SHP77 treated with DMSO at 0.1 percent for 48 hours (cell line): ENCODE results near the gene NDFIP2.

Experiments
- DNase-seq: peaks from one replicate; lab custom pipeline; 2025; lab: John Stamatoyannopoulos, UW

NDFIP2 gene, protein sequence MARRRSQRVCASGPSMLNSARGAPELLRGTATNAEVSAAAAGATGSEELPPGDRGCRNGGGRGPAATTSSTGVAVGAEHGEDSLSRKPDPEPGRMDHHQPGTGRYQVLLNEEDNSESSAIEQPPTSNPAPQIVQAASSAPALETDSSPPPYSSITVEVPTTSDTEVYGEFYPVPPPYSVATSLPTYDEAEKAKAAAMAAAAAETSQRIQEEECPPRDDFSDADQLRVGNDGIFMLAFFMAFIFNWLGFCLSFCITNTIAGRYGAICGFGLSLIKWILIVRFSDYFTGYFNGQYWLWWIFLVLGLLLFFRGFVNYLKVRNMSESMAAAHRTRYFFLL

DNA sequence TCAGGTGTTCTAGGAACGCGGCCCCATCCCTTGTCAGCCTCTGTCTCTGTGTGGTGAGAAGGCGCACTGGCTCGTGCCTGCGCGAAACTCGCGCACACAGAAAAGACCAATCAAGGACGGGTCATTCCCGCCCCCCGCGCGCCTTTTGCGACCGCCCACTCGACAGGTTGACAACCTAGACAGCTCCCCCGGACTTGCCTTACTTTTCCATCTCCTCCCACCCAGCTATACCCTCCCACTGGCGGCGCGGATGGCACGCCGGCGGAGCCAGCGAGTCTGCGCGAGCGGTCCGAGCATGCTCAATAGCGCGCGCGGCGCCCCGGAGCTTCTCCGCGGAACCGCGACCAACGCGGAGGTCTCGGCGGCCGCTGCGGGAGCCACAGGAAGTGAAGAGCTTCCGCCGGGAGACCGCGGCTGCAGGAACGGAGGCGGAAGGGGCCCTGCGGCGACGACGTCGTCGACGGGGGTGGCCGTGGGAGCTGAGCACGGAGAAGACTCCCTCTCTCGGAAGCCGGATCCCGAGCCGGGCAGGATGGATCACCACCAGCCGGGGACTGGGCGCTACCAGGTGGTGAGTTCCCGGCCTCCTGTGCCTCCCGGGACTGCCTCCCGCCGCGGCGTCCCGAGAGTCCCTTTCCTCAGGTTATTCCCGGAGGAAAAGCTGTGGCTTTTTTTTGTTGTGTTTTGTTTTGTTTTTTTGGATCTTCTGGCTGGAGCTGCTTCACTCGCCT lies at the start of gene NDFIP2:
Gene NDFIP2 (plus strand): TSS at position 202 of the 731 bp plus-strand sequence. CDS start 49 bp downstream, at position 251.
- DNase-seq: peak; percentile 58

DNA sequence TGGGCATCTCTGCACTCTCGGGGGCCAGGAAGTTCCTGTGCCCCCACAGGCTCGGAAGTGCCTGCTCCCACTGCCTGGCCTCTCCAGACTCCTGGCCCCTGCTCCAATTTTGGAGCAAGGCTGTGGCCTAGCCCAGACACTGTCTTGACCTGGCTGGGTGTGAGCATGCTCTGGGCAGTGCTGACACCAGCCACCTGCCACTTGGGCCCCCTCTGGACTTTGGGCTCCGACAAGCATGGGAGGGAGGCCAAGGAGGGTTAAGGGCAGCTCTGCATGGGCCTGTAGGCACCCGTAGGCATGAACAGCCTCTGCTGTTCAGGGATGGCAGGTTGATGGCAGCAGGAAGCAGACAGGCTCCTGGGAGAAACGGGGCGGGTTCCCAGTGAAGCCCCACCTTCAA lies 48.9 kb upstream of the NDFIP2 start:
- DNase-seq: no peak

DNA sequence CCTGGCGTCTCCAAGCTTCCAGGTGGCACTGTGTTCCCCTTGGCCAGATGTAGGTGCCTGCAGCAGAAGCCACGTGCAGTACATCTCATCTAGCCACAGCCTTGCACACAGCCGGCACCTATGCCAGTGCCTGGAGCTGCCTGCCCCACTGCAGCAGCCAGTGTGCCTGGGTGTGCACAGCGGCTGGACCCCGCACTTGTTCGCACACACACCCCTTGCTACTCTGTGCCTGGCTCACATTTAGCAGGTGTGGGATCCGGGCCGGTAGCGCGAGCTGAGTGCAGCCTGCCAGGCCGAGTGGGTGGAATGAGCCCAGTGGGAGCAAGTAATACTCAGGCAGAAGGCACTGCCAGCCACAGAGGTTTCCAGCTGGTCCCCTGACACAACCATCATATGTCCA lies 48.0 kb upstream of the NDFIP2 start:
- DNase-seq: no peak

DNA sequence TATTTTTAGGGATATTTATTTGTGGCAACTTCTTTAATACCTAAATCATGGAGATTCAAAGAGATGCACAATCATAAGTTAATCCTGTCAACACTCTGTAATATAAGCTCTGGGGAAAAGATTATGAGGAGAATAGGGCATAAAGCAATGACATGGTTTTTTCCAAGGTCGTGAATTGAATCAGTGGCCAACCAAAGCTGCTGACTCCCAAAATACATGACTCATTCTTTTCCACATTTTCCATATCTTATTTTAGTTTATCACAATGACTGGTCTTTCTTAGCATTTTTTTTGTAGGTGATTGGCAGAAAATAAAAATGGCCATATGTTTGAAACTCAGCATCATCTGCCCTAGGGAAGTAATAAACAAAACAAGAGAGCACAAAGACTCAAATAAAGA lies 46.4 kb upstream of the NDFIP2 start:
- no peak for DNase-seq

DNA sequence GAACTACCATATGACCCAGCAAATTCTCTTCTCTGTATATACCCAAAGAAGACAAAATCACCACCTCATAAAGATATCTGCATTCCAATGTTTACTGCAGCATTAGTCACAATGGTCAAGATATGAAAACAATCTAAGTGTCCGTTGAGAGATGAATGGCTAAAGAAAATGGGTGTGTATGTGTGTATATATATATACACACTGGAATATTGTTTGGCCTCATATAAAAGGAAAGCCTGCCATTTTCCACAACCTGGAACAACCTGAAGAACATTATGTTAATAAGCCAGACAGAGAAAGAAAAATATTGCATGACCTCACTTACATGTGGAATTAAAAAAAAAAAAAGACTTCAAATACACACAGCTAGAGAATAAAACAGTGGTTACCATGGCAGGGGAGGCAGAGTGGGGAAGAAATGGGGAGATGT lies 45.4 kb upstream of the NDFIP2 start:
- DNase-seq: no peak

DNA sequence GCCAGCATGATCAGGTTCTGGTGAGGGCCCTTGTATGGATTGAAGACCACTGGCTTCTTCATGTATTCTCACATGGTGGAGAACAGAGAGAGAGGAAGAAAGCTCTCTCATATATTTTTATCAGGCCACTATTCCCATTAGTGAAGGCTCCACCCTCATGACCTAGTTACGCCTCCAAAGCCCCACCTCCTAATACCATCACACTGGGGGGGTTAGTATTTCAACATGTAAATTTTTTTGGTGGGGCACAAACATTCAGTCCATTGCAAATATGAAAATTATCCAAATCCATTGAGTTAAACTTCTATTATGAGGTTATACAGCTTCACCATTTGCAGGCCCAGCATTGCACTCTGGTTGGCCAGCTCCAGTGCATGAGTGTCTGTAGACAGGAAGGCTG lies 41.7 kb upstream of the NDFIP2 start:
- no peak for DNase-seq

DNA sequence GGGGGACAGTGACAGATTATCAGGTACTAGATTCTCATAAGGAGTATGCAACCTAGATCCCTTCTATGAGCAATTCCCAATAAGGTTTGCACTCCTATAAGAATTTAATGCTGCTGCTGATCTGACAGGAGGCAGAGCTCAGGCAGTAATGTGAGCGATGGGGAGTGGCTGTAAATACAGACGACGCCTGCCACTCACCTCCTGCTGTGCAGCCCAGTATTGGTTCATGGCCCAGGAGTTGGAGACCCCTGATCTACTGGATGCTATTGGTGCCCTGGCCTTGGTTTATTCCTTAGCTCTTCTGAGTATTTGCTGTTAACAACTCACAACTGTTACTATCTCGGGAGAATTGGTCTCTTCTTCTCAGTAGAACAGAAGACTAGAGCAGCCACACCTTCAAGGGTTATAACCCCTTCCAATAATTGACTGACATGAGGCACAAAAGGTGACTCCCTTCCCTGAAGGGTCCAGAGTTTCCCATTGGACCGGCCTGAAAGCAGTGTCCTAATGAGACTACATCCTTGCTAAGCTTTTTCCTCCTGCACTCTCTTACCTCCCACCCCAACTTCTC lies 39.9 kb upstream of the NDFIP2 start:
- no peak for DNase-seq

DNA sequence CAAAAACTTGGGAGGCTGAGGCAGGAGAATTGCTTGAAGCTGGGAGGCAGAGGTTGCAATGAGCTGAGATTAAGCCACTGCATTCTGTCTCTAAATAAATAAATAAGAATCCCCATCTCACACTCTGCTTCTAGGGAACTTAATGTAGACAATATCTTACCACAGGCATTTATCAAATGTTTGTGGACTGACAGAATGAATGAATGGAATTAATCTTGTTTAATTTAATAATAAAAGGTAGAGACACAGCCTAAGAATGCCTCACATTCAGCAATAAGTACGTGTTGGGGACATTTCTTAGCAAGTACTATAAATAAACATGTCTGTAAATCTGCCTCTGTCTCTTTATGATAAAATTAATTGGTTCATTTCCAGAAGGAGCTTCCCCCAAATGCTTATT lies 38.7 kb upstream of the NDFIP2 start:
- DNase-seq: no peak

DNA sequence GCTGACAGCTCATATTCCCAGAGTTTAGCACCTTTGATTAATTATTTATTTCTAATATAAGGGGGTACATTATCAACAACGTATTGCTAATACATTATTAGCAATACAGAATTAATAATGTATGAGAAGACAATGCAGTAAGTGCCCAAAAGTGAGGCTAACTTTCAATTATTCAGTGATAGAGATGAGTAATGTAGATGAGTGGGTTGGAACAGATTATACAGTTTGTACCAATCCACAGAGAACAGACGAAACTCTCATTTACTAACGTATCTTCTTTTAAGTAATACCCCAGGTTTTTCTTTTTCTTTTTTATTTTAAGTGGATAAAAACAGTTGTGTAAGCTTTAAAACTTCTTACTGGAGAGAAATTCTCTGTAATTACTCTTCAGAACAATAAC lies 38.2 kb upstream of the NDFIP2 start:
- DNase-seq: no peak

DNA sequence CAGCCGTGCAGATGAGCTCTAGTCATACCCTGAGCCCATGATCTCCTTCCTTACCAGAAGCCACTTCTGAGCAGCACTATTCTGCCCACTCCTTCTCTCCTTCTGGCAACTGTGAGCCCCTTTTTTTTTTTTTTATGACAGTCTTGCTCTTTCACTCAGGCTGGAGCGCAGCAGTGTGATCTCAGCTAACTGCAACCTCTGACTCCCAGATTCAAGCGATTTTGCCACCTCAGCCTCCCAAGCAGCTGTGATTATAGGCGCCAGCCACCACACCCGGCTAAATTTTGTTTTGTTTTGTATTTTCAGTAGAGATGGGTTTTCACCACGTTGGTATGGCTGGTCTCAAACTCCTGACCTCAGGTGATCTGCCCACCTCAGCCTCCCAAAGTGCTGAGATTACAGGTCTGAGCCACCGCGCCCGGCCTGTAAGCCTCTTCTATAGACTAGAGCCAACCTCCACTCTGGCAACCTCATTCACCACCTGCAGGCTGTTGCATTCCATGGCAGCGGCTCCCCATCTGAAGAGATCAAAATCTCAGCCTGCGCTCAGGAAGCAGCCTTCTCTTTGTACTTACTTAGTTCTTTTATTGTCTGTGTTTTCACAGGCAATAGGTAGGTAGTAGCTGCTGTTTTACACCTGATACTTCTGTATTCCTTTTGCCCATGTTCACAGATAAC lies 34.8 kb upstream of the NDFIP2 start:
- DNase-seq: no peak

DNA sequence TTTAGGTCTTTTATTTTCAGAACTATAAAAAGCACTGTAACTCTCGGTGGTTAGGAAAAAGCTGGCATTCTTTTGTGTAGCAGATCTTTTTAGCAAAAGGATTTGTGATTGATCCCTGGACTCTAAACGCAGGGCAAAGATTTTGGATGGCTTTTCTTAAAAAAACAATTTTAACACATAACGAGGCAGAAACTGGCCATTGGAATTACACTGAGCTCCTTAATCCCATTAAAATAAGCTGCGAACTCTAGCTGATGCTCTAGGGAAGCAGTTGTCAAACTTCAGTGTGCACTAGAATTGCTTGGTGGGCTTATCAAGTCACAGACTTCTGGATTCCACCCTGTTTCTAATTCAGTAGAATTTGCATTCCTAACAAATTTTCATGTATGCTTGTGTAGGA lies 33.8 kb upstream of the NDFIP2 start:
- DNase-seq: no peak

DNA sequence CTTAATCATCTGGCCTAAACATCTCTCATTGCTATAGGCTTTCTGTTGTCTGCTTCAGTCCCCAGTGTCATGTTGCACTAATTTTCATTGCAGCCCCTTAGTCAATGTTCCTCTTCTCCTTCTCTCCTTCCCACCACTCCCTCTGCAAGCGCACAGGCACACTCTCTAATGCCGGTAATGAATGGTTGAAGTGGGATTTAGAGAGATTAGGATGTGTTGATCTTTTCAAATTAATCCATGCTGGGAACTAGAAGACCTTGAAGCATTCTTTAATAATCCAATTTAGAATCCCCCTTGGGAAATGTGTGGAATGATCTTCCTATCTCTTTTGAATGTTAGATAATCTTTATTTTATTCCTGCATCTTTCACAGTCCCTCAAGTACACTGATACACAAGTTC lies 33.2 kb upstream of the NDFIP2 start:
- no peak for DNase-seq

DNA sequence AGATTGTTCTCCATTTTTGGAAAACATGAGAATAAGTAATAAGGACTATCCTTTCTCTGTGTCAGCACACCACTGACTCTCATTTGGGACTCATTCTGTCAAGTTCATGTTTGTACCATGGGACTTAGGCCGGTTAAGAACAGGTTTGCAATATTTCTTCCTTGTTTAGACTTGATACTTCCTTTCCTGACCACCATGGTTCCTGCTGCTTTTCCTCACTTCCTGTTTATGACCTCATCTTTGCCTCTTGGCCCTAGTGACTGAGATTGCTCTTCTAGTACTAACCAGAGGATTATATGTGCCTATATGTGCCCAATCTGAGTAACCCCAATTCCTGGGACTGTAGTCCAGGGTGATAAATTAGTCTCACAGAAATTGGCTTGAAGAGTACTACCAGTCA lies 32.5 kb upstream of the NDFIP2 start:
- no peak for DNase-seq

DNA sequence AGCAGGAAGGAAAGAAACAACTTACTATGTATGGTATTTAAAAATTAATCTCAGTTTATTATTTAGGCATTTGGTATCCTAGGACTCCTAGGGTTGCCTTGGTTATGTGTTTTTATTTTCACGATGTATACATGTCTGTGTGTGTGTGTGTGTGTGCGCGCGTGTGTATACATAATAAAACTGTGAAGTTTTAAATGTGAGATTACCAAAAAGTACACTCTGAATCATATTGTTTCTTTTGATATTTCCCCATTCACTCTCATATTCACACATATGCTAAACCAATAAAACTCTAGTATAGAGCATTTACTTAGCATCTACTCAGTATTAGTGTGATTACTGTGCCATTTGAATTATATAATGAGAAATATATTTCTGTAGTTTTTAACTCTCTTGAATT lies 30.8 kb upstream of the NDFIP2 start:
- DNase-seq: no peak

DNA sequence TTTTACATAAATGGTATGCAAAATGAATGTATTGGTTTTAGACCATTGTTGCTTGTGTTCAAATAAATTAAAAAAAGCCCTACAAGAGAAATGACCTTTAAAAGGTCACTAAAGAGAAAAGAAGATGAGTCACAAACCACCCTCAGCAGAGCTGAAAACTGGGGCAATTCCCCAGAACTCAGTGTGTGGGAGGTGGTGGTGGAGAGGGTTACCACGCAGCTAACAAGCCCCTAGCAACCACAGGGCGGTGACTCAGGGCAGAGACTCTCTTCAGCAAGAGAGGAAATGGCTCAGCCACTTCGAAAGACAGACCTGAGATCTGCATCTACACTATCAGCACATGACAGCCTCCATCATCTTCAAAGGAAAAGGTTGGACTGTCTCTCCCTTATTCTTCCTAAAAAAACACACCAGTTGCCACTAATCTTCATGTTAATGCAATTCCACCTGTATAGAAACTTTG lies 29.4 kb upstream of the NDFIP2 start:
- no peak for DNase-seq

DNA sequence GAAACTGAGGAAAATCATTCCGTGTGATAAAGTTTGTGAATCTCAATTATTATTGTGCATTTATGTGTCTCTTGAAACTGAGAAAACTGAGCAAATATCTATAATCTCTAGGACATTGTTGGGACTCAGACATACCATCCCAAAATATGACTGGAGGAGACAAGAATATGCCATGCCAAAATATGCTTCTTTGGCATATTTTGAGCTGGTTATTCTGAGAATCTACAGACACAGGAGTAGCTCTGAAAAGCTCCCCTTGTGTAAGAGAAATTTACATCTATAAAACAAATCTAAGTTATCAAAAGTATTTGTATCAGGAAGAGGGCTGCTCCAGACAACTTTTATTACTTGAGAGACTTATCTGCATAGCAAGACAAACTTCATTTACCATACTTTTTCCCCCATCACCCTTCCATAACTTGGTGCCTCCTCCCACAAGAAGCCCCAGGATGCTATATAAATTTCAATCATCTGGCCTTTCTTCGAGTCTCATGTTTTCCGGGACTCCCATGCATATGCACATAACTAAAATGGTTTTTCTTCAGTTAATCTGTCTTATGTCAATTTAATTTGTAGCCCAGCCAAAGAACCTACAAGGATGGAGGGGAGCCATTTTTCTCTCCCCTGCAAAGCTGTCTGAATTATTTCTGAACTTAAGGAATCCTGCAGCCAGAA lies 28.6 kb upstream of the NDFIP2 start:
- no peak for DNase-seq

DNA sequence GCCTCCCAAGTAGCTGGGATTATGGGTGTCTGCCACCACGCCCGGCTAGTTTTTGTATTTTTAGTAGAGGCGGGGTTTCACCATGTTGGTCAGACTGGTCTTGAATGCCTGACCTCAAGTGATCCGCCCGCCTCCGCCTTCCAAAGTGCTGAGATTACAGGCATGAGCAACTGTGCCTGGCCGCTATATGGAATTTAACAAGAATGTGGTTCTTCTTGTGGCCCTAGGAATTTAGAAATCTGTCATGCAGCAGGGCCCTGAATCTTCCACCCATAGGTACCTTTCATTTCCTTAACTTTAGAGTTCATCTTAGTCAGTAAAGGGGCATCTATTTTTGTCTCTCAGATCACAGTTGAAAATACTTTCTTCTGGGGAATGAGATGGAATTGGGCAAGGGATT lies 25.6 kb upstream of the NDFIP2 start:
- DNase-seq: no peak

DNA sequence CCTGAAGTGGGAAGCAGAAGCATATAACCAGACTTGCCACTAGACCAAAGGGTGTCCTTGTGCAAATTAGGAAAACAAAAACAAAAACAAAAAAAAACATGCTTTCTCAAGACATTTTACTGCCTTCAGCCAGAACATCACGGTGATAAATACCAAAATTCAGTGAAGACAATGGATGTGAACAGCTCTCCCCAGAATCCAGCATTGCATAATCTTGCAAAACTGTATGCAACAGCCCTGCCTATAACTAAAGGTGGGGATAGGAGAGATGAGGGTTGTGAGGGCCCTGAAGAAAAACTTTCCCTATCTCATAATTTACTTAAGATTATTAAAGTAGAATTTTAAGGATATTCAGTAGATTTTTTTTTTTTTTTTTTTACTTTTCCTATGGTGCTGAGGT lies 24.9 kb upstream of the NDFIP2 start:
- DNase-seq: no peak

DNA sequence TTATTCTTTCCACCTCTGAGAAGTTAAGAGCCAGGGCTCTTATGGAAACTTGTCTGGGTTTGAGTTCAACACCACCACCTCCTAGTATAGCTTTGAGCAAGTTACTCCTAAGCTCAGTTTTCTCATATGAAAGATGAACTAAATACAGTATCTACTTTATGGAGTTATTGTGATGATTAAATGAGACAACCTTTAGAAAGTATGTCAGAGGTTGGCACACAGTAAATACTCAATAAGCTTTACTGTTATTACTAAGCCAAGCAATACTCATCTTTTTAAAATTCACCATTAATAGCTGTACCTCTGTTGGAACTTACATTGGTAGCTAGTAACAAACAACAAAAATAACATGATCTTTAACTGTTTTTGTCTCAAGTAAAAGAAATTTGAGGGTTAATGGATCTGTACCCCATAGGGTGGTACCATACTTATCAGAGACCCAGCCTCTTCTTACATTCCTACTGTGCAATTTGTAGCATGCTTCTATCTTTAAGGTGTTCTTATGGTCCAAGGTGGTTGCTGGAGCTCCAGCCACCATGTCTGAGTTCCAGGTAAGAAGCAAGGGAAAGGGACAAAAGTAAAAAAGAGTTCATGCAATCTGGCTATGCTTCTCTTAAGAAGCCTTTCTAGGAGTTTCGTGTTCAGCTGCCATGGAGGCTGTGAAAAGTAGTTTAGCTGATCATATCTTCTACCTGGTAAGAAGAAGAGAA lies 24.1 kb upstream of the NDFIP2 start:
- no peak for DNase-seq

DNA sequence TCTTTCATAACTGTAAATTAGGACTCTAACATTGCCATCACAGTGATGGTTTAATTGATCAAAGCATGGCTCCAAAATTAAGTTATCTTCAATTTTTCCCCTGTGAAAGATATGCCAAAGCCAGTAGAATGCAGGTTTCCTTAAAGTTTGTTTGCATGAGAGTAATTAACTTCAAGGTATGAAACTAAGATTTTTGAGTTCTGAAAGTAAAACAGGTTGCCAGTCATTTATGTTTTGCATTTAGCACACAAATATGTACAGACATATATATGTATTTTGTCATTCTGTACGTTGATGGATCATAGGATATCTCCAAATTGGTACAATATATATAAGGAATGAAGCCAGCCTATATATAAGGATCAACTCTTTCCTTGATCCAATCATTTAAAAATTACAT lies 23.6 kb upstream of the NDFIP2 start:
- DNase-seq: no peak

DNA sequence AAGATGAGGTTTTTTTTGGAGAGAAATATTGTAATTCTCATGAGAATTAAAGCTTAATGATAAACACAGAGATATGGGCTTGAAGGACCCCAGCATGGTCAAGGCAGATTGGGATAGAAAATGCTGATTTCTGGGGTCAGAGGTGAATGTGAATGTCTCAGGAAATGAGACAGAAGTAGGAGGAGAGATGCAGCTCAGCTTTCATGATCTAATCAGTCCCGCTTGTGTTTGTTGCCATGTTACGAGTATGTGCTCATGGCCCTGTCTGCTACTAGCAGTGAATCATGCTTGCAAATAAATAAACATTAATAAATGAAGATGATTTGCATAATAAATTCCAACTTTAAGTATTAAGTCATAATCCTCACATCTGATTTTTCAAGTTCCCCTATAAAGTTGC lies 23.0 kb upstream of the NDFIP2 start:
- DNase-seq: no peak
